Ascending aorta (tissue), 2 donors: ENCODE results near the gene GABRB2. TPM values are rescaled to one million over a fixed set of nuclear protein-coding genes. Genes with fewer than 3 reads are reported as not detected.

Source experiments
- DNase-seq, 2 donors: peaks; one replicate each; pipeline ENCODE4 v3.0.0-alpha.2; 2019; ENCODE audit warnings: low spot score in 2 of 2
- H3K27ac ChIP-seq, 2 donors: fragments of 200-600 bp; sonication (generic); one replicate each; pipeline ENCODE4 v1.5.1; 2016 to 2017; ENCODE audit warnings: mild to moderate bottlenecking in 1 of 2
- H3K27me3 ChIP-seq: fragments of 200-600 bp; sonication (generic); one replicate; pipeline ENCODE4 v1.5.1; 2017
- H3K36me3 ChIP-seq, 2 donors: fragments of 200-600 bp; sonication (generic); one replicate each; pipeline ENCODE4 v1.5.1; 2016
- H3K4me1 ChIP-seq, 2 donors: fragments of 200-600 bp; sonication (generic); one replicate each; pipeline ENCODE4 v1.5.1; 2016 to 2017; ENCODE audit warnings: mild to moderate bottlenecking in 1 of 2
- H3K4me3 ChIP-seq, 2 donors: fragments of 200-600 bp; sonication (generic); one replicate each; pipeline ENCODE4 v1.5.1; 2016 to 2017; ENCODE audit warnings: mild to moderate bottlenecking in 1 of 2
- H3K9me3 ChIP-seq, 2 donors: fragments of 200-600 bp; sonication (generic); one replicate each; pipeline ENCODE4 v1.5.1; 2016
- intact Hi-C: fragments of 100-400 bp; cut with DNase I; formaldehyde crosslinking; loops from one replicate; pipeline ENCODE4 v1.15.1; 2023
- total RNA-seq: library from RNA; depleted of rRNA; stranded (reverse); fragments of >200 nt; gene quantifications from one replicate; pipeline ENCODE4 v1.1.0, GENCODE V29; 2016
- TF ChIP-seq, protein P1 (sequence below), 3 experiments: fragments of 200-600 bp in 2 of 3; fragments of 450-650 bp in 1 of 3; sonication (generic) in 2 of 3; IDR thresholded peaks; one replicate each; pipeline ENCODE4 v1.5.1; 2016 to 2019; ENCODE audit warnings: antibody characterized with exemption in 3 of 3, mild to moderate bottlenecking in 1 of 3, moderate library complexity in 1 of 3

Gene GABRB2
- total RNA-seq, 1 donor from 2014 or later, result 0.21 TPM

- Histone ChIP-seq H3K27me3 (no peaks in the 10 kb centered on the region), H3K4me1 (no peaks in the 10 kb centered on the region), H3K36me3 (no peaks in the 10 kb centered on the region), H3K9me3 (no peaks in the 10 kb centered on the region), H3K4me3 (no peak overlapping the region), H3K27ac (no peak overlapping the region)
- no peak for DNase-seq
- intact Hi-C loops, result no loop called here
- TF ChIP-seq, protein P1, sequence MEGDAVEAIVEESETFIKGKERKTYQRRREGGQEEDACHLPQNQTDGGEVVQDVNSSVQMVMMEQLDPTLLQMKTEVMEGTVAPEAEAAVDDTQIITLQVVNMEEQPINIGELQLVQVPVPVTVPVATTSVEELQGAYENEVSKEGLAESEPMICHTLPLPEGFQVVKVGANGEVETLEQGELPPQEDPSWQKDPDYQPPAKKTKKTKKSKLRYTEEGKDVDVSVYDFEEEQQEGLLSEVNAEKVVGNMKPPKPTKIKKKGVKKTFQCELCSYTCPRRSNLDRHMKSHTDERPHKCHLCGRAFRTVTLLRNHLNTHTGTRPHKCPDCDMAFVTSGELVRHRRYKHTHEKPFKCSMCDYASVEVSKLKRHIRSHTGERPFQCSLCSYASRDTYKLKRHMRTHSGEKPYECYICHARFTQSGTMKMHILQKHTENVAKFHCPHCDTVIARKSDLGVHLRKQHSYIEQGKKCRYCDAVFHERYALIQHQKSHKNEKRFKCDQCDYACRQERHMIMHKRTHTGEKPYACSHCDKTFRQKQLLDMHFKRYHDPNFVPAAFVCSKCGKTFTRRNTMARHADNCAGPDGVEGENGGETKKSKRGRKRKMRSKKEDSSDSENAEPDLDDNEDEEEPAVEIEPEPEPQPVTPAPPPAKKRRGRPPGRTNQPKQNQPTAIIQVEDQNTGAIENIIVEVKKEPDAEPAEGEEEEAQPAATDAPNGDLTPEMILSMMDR (IDR thresholded peaks at IDR 0.05), result no peak
These were observed 267.5 kb downstream of the GABRB2 start for GRCh38 chr5:161278739-161279660.

DNA sequence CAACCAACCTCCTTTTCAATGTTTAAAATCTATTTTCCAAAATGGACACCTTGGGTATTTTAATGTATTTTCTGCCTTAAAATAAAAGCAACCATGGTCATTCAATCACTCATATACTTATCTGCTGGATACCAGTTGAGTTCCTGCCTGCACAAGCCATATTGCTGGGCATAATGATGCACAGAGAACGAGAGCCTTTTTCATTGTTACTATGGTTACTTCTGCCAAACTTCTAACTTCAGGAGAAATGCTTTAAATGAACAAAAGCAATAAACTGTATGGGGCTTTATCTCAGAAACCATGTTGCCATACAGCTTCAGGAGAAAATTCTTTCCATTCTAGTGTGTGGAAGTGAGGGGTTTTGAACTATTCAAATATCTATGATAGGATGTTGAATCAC, 269.5 kb downstream of the GABRB2 start:
- TF ChIP-seq, protein P1 (IDR thresholded peaks at IDR 0.05), result no peak
- H3K4me3 ChIP-seq, result no peak overlapping the region
- DNase-seq, result no peak
- H3K4me1 ChIP-seq, result no peaks in the 10 kb centered on the region
- H3K9me3 ChIP-seq, result no peaks in the 10 kb centered on the region
- intact Hi-C loops, result no loop called here
- no peaks in the 10 kb centered on the region for H3K27me3 ChIP-seq
- no peak overlapping the region for H3K27ac ChIP-seq
- no peaks in the 10 kb centered on the region for H3K36me3 ChIP-seq

GRCh38 chr5:161274951-161275350, 271.6 kb downstream of the GABRB2 start:
- H3K4me3 ChIP-seq, result no peak overlapping the region
- intact Hi-C loops, result no loop called here
- H3K4me1 ChIP-seq, result no peaks in the 10 kb centered on the region
- no peak overlapping the region for H3K27ac ChIP-seq
- TF ChIP-seq, protein P1 (IDR thresholded peaks at IDR 0.05), result no peak
- no peaks in the 10 kb centered on the region for H3K36me3 ChIP-seq
- no peaks in the 10 kb centered on the region for H3K27me3 ChIP-seq
- DNase-seq, result no peak
- H3K9me3 ChIP-seq, result no peaks in the 10 kb centered on the region

- no peaks in the 10 kb centered on the region for H3K4me1 ChIP-seq
- no peak overlapping the region for H3K4me3 ChIP-seq
- no peaks in the 10 kb centered on the region for H3K27me3 ChIP-seq
- TF ChIP-seq, protein P1 (IDR thresholded peaks at IDR 0.05), result no peak
- H3K9me3 ChIP-seq, result no peaks in the 10 kb centered on the region
- no peak for DNase-seq
- intact Hi-C loops, result no loop called here
- no peaks in the 10 kb centered on the region for H3K36me3 ChIP-seq
- no peak overlapping the region for H3K27ac ChIP-seq
These were observed 273.1 kb downstream of the GABRB2 start for GRCh38 chr5:161273410-161273809.

GRCh38 chr5:161271816-161272215, 274.7 kb downstream of the GABRB2 start:
- DNase-seq, result no peak
- no peak overlapping the region for H3K27ac ChIP-seq
- no peaks in the 10 kb centered on the region for H3K4me1 ChIP-seq
- intact Hi-C loops, result no loop called here
- TF ChIP-seq, protein P1 (IDR thresholded peaks at IDR 0.05), result no peak
- no peaks in the 10 kb centered on the region for H3K9me3 ChIP-seq
- no peaks in the 10 kb centered on the region for H3K27me3 ChIP-seq
- no peak overlapping the region for H3K4me3 ChIP-seq
- H3K36me3 ChIP-seq, result no peaks in the 10 kb centered on the region
